HG03457 (cell line): ENCODE results near the gene OR51E1.

Experiments
- ATAC-seq: cut with Tn5 transposase; IDR thresholded peaks from one replicate; pipeline ENCODE4 v1.9.1; 2021; ENCODE audit warnings: moderate number of reproducible peaks; ENCODE audit not compliant: unreplicated experiment

OR51E1 gene, protein sequence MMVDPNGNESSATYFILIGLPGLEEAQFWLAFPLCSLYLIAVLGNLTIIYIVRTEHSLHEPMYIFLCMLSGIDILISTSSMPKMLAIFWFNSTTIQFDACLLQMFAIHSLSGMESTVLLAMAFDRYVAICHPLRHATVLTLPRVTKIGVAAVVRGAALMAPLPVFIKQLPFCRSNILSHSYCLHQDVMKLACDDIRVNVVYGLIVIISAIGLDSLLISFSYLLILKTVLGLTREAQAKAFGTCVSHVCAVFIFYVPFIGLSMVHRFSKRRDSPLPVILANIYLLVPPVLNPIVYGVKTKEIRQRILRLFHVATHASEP

GRCh38 chr11:4643682-4644081, at the start of gene OR51E1:
TSS of gene OR51E1 (plus strand) at chr11:4643982. CDS start at chr11:4652527, 8,545 bp downstream.
- ATAC-seq = no peak

- ATAC-seq = no peak
Observed at GRCh38 chr11:4605057-4605456, 38.7 kb upstream of the OR51E1 start.

GRCh38 chr11:4606231-4607015, 37.4 kb upstream of the OR51E1 start:
- ATAC-seq = no peak

DNA sequence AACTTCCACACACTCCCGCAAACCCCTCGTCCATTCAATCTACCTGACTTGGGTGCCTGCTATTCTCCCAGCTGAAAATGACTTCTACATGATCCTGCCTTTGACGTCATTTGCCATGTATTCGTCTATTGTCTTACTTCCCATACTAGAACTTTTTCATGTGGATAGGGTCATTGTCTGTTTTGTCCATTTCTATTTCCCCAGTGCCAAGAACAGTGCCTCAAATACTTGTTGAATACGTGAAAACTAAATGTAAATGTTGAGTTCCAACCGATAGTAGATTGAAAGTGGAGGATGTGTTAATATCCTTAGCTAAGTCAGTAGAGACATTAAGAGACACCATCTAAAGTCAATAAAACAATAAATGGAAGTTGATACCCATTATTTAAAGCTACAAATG, 36.7 kb upstream of the OR51E1 start:
- no peak for ATAC-seq

- ATAC-seq = peak; percentile 100
Observed at GRCh38 chr11:4607781-4608666, 35.8 kb upstream of the OR51E1 start, which contains the start of gene TRIM68. TSS of gene TRIM68 (minus strand) at chr11:4608231. CDS start at chr11:4605504, 2,727 bp downstream.

GRCh38 chr11:4610258-4610935, 33.4 kb upstream of the OR51E1 start:
- no peak for ATAC-seq

DNA sequence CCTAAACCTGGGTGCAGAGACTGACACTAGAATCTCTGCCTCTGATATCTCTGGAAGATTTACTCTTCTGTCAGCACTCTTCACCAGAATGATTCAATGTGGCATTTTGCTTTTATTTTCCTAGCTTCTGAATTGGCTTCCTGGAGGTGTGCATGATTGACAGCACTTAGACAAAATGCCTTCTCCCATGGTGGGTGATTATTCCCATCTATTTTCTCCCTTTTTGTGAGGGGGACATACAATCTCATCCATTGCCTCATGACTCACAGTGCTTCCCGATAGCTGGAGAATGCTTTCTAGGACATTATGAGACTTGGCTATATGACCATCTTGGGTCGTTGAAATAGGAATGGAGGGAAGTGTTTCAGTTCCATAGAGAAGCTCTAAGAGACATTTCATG, 31.8 kb upstream of the OR51E1 start:
- ATAC-seq = no peak

GRCh38 chr11:4615856-4616444, 27.8 kb upstream of the OR51E1 start:
- no peak for ATAC-seq

DNA sequence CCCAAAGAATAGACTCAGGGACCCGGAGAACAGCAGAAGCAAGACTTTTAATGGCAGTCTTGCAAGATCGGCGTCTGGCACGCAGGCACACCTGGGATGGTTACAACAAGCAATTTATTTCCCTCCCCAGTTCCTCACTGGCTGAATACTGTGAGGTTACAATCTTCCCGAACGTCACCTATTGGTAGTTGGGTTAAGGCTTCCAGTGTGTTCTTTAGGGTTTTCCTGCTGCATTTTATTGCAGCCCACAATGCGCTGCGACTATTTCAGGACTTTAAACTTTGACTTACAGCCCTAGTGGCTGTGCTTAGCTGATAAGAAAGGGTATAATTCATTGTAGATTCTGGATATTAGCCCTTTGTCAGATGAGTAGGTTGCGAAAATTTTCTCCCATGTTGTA, 24.3 kb upstream of the OR51E1 start:
- ATAC-seq = no peak

DNA sequence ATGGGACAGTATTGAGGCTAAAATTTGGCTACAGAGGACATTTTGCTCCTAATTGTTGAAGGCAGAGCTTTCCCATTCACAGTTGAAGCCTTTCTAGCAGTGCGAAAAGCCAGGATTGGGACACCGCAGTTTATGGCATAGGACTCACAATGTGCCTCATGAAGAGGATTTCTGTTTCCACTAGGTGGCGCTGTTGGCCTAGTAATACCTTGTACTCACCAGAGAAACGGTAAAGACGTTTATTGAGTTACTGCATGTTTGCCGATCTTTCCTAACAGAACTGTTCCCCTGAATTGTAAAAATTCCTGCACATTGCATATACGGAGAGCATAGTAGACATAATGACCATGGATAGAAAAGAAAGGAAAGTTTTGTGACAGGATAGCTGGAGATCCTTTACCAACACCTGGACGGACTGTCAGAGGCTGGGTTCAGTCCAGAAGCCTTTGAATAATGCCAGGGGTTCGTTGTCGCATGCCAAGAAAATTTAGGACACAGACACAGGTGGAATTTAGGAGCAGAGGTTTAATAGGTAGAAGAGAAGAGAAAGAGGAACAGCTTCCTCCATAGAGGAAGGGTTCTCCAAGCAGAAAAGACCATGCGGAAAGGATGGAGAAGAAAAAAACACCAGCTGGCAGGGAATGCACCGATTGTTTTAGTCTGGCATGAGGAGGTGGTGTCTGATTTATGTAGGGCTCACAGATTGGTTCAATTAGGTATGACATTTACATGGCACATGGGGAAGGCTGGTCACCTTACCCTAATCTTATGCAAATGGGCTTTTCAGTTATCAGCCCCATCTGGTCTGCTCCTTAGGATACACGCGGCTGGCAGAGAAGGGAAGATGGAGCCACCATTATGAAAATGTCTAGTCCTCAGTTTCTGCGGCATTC, 17.3 kb upstream of the OR51E1 start:
- ATAC-seq = peak; percentile 63

GRCh38 chr11:4636136-4636535, 7.6 kb upstream of the OR51E1 start:
- no peak for ATAC-seq

DNA sequence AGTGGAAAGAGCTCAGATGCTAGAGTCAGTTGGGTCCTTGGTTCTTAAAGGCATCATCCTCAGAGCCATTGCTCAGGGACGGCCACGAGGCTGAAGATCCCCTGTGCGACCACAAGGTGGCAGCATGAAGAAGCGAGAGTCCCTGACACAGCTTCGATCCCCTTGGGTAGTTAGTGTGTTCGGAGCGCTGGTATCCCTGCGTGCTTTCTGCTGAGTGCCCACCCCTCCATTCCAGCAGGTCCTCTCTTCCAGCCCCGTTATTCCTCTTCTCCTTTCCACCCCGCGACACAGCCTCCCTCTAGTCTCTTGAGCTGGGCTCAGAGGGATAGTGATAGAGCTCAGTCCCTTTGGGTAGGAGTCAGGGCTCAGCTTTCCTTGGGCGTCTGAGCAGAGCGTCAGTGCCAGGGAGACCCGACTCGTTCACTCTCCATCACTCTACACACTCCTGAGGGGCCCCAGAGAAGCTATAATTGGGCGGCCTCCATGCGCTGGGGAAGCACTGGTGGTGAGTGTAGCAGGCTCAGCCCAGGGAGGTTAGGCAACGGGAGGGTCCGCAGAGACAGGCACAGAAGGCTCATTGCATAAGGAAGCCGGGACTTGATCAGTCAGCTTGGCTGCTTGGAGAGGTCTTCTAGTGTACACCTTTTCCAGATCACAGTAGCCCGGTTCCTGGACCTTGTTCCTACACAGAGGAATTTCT, 6.7 kb upstream of the OR51E1 start, which contains the start of gene OR51D1:
TSS of gene OR51D1 (plus strand) at position 516 of the 700 bp plus-strand sequence. CDS start 2,314 bp downstream, outside the sequence.
- peak; percentile 82 for ATAC-seq

DNA sequence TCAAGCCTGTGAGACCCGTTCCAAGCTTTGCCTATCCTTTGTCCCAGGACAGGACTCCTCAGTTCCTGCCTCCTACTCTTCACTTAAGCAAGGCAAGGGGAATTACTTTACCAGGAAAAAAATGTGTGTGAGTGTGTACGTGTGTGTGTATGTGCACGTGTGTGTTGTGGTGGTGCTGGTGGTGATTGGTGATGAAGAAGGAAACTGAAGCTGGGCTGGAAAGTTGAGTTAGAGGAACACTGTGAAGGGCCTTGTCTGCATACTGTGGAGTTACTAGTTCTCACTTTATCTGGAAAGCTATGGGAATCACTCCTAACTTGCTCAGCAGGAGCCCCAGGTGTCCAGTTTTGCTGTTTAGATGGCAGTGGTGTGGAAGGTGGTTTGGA, 6.1 kb upstream of the OR51E1 start:
- ATAC-seq = no peak

DNA sequence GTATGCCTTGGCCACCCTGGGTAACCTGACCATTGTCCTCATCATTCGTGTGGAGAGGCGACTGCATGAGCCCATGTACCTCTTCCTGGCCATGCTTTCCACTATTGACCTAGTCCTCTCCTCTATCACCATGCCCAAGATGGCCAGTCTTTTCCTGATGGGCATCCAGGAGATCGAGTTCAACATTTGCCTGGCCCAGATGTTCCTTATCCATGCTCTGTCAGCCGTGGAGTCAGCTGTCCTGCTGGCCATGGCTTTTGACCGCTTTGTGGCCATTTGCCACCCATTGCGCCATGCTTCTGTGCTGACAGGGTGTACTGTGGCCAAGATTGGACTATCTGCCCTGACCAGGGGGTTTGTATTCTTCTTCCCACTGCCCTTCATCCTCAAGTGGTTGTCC, 3.9 kb upstream of the OR51E1 start:
- no peak for ATAC-seq

- ATAC-seq = no peak
Observed at GRCh38 chr11:4641501-4641900, 2.3 kb upstream of the OR51E1 start.

- no peak for ATAC-seq
Observed at GRCh38 chr11:4642043-4642442, 1.7 kb upstream of the OR51E1 start.

GRCh38 chr11:4643076-4643475, 706 bp upstream of the OR51E1 start:
- no peak for ATAC-seq

DNA sequence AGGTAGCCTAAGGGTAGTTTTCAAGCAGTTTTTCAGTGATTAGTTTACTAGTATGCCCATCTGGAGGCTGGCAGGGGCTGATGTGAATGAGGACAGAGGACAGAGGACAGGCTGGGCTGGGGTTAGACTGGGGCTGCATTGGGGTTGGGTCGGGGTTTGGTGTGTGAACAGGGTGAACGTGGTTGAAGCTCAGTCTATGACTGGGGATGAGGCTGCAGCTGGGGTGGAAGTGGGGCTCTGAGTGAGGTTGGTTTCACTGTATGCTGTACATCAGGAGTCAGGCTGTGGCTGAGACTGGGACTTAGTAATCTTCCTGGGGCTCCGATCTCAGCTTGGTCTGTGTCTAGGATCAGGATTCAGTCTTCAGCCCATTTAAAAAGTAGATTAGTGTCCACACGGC, 451 bp downstream of the OR51E1 start:
- ATAC-seq = no peak

- ATAC-seq = no peak
Observed at GRCh38 chr11:4645974-4646373, 2.2 kb downstream of the OR51E1 start.
